Measurements from ENCODE around the gene SYK.

Gene SYK

DNA sequence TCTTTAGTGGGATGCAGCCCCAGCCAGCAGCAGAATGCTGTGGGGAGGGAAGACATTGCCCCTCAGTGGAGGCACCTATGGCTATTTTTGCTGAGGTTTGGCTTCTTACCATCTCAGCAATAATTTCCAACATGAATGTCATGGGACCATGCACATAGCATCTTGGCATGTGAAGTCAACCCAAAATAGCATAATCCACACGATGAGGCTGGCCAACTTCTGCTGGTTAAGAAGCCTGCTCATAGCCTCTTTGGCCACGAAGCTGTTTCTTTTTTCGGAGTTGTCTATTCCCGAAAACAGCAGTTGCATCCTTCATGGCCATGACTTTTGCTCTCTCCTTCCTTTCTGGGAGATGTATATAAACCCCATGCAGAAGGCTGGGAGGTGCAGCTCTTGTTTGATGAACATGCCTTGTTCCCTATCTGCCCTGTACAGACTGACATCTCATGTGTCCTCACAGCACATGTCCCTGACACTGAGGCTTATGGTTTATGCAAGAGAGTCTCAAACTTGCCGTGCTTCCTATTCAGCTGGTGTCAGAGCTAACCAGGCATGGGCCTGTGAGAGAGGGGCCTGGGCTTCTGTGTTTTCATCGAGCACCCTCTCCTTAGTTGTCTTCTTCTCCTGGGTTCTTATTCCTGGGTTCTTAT, 45.3 kb downstream of the SYK start:
- Histone ChIP-seq H3K4me1 (ENCODE audit: control insufficient read depth, insufficient read depth, low read length) (no peaks in the 10 kb centered on the region), H3K27ac (ENCODE audit: low read depth, low read length) (no peak overlapping the region), H3K4me3 (ENCODE audit: low read length) (no peak overlapping the region), H3K9ac (ENCODE audit: low read length) (no peak overlapping the region), H3K36me3 (ENCODE audit: control insufficient read depth, insufficient read depth, low read length) (peaks cover 3% of the 10 kb centered on the region), H3K27me3 (ENCODE audit: control insufficient read depth, insufficient read depth, low read length) (no peaks in the 10 kb centered on the region)

DNA sequence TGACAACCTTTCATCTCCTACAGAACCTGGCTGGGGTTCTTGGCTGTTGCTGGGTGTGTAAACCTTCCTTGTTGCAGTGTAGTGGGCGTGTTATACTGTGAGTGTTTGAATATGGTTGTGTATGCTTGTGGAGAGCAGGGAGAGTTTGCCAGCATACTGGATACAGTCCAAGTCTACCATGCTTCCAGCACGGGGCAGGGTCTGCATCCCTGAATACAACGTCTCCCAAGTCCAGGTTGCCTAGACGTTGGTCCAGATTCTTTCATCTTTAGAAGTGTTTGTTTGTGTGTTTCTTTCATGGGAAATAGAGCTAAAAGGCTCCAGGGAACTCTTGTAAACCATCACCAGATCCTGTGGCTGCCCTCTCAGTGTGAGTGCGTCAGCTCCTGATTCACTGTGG, 46.4 kb downstream of the SYK start:
- peaks cover 3% of the 10 kb centered on the region for H3K36me3 ChIP-seq (ENCODE audit: control insufficient read depth, insufficient read depth, low read length)
- H3K27me3 ChIP-seq (ENCODE audit: control insufficient read depth, insufficient read depth, low read length) = no peaks in the 10 kb centered on the region
- no peaks in the 10 kb centered on the region for H3K4me1 ChIP-seq (ENCODE audit: control insufficient read depth, insufficient read depth, low read length)
- H3K9ac ChIP-seq (ENCODE audit: low read length) = no peak overlapping the region
- H3K4me3 ChIP-seq (ENCODE audit: low read length) = no peak overlapping the region
- no peak overlapping the region for H3K27ac ChIP-seq (ENCODE audit: low read depth, low read length)

DNA sequence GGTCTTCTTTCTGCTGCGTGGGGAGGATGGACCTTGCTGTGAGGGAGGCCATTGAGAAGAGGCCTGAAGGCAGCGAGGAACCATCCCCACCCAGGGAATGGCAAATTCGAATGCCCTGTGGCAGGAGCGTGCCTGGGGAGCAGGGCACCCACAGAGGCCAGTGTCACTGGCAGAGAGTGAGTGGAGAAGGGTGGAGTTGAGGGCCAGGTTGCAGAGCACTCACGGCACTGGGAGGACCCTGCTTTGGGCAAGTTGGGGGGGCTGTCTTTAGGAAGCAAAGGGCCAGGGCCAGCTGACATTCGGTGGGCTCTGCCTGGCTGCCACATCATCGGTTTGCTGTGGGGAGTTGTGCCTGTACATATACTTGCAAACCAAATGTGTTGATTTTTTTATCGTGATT, 47.2 kb downstream of the SYK start:
- H3K27ac ChIP-seq (ENCODE audit: low read depth, low read length) = no peak overlapping the region
- H3K27me3 ChIP-seq (ENCODE audit: control insufficient read depth, insufficient read depth, low read length) = no peaks in the 10 kb centered on the region
- peaks cover 3% of the 10 kb centered on the region for H3K36me3 ChIP-seq (ENCODE audit: control insufficient read depth, insufficient read depth, low read length)
- no peak overlapping the region for H3K4me3 ChIP-seq (ENCODE audit: low read length)
- H3K9ac ChIP-seq (ENCODE audit: low read length) = no peak overlapping the region
- no peaks in the 10 kb centered on the region for H3K4me1 ChIP-seq (ENCODE audit: control insufficient read depth, insufficient read depth, low read length)

DNA sequence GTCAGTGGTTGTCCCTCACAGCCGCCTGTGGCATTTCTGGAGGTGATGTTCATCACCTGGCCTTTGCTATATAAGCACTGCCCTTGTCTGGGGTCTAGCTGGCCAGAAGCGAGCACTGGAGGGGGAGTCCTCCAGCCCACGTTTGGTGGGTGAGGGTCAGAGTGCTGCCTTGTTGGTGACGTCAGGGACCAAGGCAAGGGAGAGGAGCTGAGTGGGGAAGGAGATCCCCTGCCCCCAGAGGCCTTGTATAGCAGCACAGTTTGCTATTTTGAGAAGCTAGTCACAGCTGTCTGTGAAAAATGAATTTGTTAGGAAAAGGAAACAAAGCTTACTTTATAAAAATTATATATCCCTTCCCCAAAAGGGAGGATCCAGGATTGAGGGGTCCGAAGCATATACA, 49.8 kb downstream of the SYK start:
- Histone ChIP-seq H3K36me3 (ENCODE audit: control insufficient read depth, insufficient read depth, low read length) (peaks cover 3% of the 10 kb centered on the region), H3K27ac (ENCODE audit: low read depth, low read length) (no peak overlapping the region), H3K4me3 (ENCODE audit: low read length) (no peak overlapping the region), H3K4me1 (ENCODE audit: control insufficient read depth, insufficient read depth, low read length) (no peaks in the 10 kb centered on the region), H3K27me3 (ENCODE audit: control insufficient read depth, insufficient read depth, low read length) (no peaks in the 10 kb centered on the region), H3K9ac (ENCODE audit: low read length) (no peak overlapping the region)

DNA sequence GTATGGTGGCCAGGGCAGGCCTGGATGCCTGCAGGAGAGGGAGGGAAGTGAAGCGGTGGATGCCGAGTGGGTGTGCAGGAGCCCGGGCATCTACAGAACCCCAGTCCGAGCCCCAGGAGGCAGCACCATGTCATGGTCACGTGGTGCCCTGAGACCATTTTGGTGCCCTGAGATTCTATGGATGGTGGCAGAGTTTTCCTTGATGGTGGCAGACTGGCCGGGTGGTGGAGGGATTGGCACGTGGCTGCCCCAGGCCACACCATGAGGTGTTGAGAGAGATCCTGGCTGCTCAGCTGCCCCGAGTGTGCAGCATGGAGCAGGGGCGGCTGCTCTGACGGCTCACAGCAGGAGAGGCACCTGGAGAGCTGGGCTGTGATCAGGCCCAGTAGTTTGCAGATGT, 52.3 kb downstream of the SYK start:
- Histone ChIP-seq H3K9ac (ENCODE audit: low read length) (no peak overlapping the region), H3K27ac (ENCODE audit: low read depth, low read length) (no peak overlapping the region), H3K4me3 (ENCODE audit: low read length) (no peak overlapping the region), H3K4me1 (ENCODE audit: control insufficient read depth, insufficient read depth, low read length) (no peaks in the 10 kb centered on the region), H3K36me3 (ENCODE audit: control insufficient read depth, insufficient read depth, low read length) (no peaks in the 10 kb centered on the region), H3K27me3 (ENCODE audit: control insufficient read depth, insufficient read depth, low read length) (no peaks in the 10 kb centered on the region)

DNA sequence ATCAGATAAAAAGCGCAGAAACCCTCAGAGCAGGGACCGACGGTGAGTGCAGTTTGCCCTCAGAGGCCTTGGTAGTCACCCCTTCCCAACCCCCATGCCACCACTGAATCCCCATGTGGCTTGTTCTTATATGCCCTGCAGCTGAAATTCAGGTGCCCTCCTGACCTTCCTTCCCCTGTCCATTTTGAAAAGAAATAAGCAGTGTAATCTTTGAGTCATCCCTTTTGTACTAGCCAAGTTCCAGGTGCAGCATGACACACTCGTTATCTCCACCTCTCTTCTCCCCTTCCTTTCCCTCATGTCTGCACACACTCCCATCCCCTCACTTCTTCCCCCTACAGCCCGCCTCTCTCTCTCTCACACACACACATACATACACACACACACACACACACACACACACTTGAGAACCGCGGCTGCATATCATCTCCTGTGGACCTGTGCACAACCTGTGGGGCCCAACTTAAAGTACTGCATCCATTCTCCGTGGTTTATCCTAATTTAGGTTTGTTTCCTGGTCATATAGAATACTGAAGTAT, 53.1 kb downstream of the SYK start:
- H3K36me3 ChIP-seq (ENCODE audit: control insufficient read depth, insufficient read depth, low read length) = no peaks in the 10 kb centered on the region
- H3K4me3 ChIP-seq (ENCODE audit: low read length) = no peak overlapping the region
- H3K27me3 ChIP-seq (ENCODE audit: control insufficient read depth, insufficient read depth, low read length) = no peaks in the 10 kb centered on the region
- no peaks in the 10 kb centered on the region for H3K4me1 ChIP-seq (ENCODE audit: control insufficient read depth, insufficient read depth, low read length)
- no peak overlapping the region for H3K9ac ChIP-seq (ENCODE audit: low read length)
- no peak overlapping the region for H3K27ac ChIP-seq (ENCODE audit: low read depth, low read length)

DNA sequence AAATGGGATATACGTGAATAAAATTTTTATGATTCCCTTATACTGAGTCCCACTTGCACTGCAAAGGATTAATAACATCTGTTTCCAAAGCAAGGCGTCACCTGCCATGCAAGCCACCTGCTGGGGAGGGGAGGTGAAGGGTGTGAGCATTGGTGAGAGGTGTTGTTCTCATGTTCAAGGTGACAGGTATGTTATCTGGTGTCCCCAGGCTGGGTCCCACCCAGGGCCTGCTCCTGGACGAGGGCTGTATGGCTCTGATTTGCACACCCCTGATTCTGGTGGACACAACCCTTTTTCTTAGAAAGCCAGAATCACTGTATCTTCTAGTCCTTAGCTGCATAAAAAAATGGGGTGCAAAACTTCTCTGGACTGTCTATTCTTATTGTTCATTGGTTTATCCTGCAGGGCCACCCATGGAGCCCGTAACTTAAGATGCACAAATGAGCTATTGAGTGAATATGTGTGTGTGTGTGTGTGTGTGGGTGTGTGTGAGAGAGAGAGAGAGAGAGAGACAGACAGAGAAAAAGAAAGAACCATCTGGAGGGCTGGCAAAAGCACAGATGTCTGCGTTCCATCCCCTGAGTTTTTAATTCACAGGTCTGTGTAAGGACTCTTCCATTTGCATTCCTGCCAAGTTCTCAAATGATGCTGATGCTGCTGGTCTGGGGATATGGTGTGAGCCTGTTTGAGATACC, 53.7 kb downstream of the SYK start:
- H3K4me3 ChIP-seq (ENCODE audit: low read length) = no peak overlapping the region
- no peaks in the 10 kb centered on the region for H3K4me1 ChIP-seq (ENCODE audit: control insufficient read depth, insufficient read depth, low read length)
- H3K27ac ChIP-seq (ENCODE audit: low read depth, low read length) = no peak overlapping the region
- H3K9ac ChIP-seq (ENCODE audit: low read length) = no peak overlapping the region
- no peaks in the 10 kb centered on the region for H3K27me3 ChIP-seq (ENCODE audit: control insufficient read depth, insufficient read depth, low read length)
- no peaks in the 10 kb centered on the region for H3K36me3 ChIP-seq (ENCODE audit: control insufficient read depth, insufficient read depth, low read length)

DNA sequence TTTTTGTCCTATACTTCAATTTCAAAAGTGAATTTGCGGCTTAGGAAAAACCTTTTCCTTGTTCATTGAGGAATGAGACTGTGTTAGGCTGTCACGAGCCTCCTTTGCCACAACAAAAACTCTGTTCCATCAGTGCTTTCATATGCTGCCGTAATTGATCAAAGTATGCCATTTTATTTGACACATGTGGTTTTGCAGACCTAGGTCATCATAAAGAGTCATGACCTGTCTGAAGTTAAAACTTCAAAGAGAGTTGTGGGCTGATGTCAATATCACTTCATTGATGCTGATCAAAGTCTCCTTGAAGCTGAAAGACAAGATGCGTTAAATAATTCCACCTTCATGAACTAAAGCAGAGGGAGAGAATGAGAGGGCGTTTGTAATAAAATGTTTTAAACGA, 55.5 kb downstream of the SYK start:
- no peaks in the 10 kb centered on the region for H3K27me3 ChIP-seq (ENCODE audit: control insufficient read depth, insufficient read depth, low read length)
- H3K9ac ChIP-seq (ENCODE audit: low read length) = no peak overlapping the region
- H3K4me3 ChIP-seq (ENCODE audit: low read length) = no peak overlapping the region
- H3K4me1 ChIP-seq (ENCODE audit: control insufficient read depth, insufficient read depth, low read length) = no peaks in the 10 kb centered on the region
- no peak overlapping the region for H3K27ac ChIP-seq (ENCODE audit: low read depth, low read length)
- no peaks in the 10 kb centered on the region for H3K36me3 ChIP-seq (ENCODE audit: control insufficient read depth, insufficient read depth, low read length)

DNA sequence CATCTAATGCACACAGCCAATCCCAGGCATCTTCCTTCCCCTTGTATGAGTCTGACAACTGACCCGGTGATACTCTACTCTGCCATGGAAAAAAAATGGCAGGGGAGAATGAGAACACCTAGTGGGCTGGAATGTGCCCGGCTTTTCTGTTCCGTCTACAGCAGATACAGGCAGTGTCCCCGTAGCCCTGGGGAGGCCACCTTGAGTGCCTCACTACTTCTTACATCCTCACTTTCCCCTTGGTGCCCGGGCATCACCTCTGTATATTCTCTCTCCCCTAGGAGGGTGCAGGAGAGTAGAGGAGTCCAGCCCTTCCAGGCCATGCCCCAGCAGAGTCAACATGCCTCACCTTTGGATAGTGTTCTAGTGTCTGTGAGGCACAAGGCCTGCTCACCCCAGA, 56.2 kb downstream of the SYK start:
- Histone ChIP-seq H3K4me1 (ENCODE audit: control insufficient read depth, insufficient read depth, low read length) (no peaks in the 10 kb centered on the region), H3K27me3 (ENCODE audit: control insufficient read depth, insufficient read depth, low read length) (no peaks in the 10 kb centered on the region), H3K36me3 (ENCODE audit: control insufficient read depth, insufficient read depth, low read length) (no peaks in the 10 kb centered on the region), H3K9ac (ENCODE audit: low read length) (no peak overlapping the region), H3K4me3 (ENCODE audit: low read length) (no peak overlapping the region), H3K27ac (ENCODE audit: low read depth, low read length) (no peak overlapping the region)

DNA sequence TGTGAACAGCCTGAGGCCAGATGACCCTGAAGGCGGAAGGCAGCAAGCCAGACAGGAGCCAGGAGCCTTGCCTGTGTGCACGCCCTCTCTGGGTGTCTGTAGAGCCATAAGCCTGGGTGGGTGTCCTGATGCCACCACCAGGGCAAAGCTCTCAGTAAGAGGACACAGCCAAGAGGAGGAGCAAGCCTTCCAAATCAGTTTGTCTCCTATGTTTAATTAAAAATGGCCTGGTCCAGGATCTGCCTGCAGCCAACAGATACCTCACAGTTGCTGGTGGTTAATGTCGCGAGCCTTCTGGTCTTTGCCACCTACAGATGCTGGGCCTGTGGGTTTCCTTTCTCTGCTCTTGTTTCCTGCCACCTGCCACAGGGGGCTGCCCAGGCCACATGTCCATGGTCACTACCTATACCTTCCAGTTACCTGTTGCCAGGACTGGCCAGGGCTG, 56.9 kb downstream of the SYK start:
- H3K27me3 ChIP-seq (ENCODE audit: control insufficient read depth, insufficient read depth, low read length) = no peaks in the 10 kb centered on the region
- H3K4me3 ChIP-seq (ENCODE audit: low read length) = no peak overlapping the region
- no peaks in the 10 kb centered on the region for H3K4me1 ChIP-seq (ENCODE audit: control insufficient read depth, insufficient read depth, low read length)
- H3K36me3 ChIP-seq (ENCODE audit: control insufficient read depth, insufficient read depth, low read length) = no peaks in the 10 kb centered on the region
- H3K27ac ChIP-seq (ENCODE audit: low read depth, low read length) = no peak overlapping the region
- no peak overlapping the region for H3K9ac ChIP-seq (ENCODE audit: low read length)

DNA sequence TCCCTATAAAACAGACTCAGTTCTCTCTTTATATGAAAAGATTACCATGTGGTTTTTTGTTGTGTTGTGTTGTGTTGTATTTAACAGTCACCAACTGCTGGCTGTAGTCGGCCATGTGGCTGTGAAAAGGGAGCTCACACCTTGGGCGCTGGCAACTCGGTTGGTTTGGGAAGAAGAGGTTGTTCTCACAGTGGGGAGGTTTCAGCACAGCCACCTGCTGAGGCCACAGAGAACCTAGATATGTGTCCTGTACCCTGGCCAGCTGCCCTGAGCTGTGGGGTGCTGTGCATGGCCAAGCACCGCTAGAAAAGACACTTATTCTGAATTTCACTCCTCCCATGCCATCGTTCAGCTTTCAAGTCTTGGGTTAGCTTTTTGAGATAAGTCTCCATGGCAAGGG, 58.8 kb downstream of the SYK start:
- H3K27ac ChIP-seq (ENCODE audit: low read depth, low read length) = no peak overlapping the region
- no peaks in the 10 kb centered on the region for H3K36me3 ChIP-seq (ENCODE audit: control insufficient read depth, insufficient read depth, low read length)
- no peak overlapping the region for H3K9ac ChIP-seq (ENCODE audit: low read length)
- H3K4me1 ChIP-seq (ENCODE audit: control insufficient read depth, insufficient read depth, low read length) = no peaks in the 10 kb centered on the region
- H3K27me3 ChIP-seq (ENCODE audit: control insufficient read depth, insufficient read depth, low read length) = no peaks in the 10 kb centered on the region
- no peak overlapping the region for H3K4me3 ChIP-seq (ENCODE audit: low read length)

DNA sequence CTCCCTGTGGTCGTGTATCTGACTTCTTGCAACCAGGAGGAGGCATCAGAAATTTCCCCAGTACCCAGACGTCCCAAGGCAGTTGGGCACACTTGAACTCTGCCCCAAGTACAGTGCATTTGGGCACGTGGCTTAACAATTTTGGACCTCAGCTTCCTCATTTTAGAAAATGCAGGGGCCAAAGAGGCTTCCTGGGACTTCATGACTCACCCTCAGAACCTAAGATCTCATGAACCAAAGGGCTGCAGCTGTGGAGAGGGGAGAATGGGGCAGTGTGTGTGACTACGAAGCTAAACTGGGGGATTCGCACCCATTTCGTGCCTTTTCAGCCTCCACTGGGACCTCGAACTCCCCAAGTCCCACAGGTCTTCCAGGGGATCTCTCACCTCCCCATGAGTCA, 59.2 kb downstream of the SYK start:
- Histone ChIP-seq H3K4me3 (ENCODE audit: low read length) (no peak overlapping the region), H3K36me3 (ENCODE audit: control insufficient read depth, insufficient read depth, low read length) (no peaks in the 10 kb centered on the region), H3K27ac (ENCODE audit: low read depth, low read length) (no peak overlapping the region), H3K27me3 (ENCODE audit: control insufficient read depth, insufficient read depth, low read length) (no peaks in the 10 kb centered on the region), H3K4me1 (ENCODE audit: control insufficient read depth, insufficient read depth, low read length) (no peaks in the 10 kb centered on the region), H3K9ac (ENCODE audit: low read length) (no peak overlapping the region)

DNA sequence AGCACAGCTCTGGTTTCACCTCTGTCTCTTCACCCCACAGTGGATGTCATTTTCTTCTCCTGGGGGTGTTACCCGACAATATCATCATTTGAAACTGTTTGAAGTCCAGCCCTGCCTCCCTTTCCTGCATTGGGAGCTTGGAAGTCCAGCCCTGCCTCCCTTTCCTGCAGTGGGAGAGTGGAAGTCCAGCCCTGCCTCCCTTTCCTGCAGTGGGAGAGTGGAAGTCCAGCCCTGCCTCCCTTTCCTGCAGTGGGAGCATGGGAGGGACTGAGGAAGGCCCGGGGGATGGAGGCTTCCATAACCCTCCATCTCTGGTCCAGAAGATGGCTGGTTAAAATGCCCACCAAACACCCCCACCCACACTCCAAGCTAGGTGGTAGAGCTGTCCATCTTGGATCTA, 59.8 kb downstream of the SYK start:
- H3K4me3 ChIP-seq (ENCODE audit: low read length) = no peak overlapping the region
- no peaks in the 10 kb centered on the region for H3K27me3 ChIP-seq (ENCODE audit: control insufficient read depth, insufficient read depth, low read length)
- no peak overlapping the region for H3K27ac ChIP-seq (ENCODE audit: low read depth, low read length)
- no peaks in the 10 kb centered on the region for H3K4me1 ChIP-seq (ENCODE audit: control insufficient read depth, insufficient read depth, low read length)
- H3K36me3 ChIP-seq (ENCODE audit: control insufficient read depth, insufficient read depth, low read length) = no peaks in the 10 kb centered on the region
- H3K9ac ChIP-seq (ENCODE audit: low read length) = no peak overlapping the region

Measured in rectal smooth muscle tissue (tissue), 1 donor.